Glutamatergic neuron (in vitro differentiated cells): ENCODE data around the gene PLEK2. TPM values are rescaled to one million over a fixed set of nuclear protein-coding genes. Genes with fewer than 3 reads are reported as not detected.
"Not testable (repeated sequence)": the region's sequence is repeated elsewhere in the genome, so short reads cannot be mapped to it uniquely, and the experiment has no call there.

Experiments used
- DNase-seq: peaks from one replicate; pipeline ENCODE4 v3.0.0; 2022
- H3K27ac Mint-ChIP-seq: one replicate; pipeline ENCODE4 v1.8.0; 2020; ENCODE audit warnings: mild to moderate bottlenecking, mixed read lengths, inconsistent platforms; ENCODE audit not compliant: unreplicated experiment
- H3K27me3 Mint-ChIP-seq: one replicate; pipeline ENCODE4 v1.8.0; 2020; ENCODE audit warnings: mild to moderate bottlenecking, moderate library complexity, mixed read lengths, inconsistent platforms; ENCODE audit not compliant: unreplicated experiment
- H3K36me3 Mint-ChIP-seq: one replicate; pipeline ENCODE4 v1.8.0; 2020; ENCODE audit warnings: mild to moderate bottlenecking, mixed read lengths, inconsistent platforms; ENCODE audit not compliant: unreplicated experiment
- H3K4me1 Mint-ChIP-seq: one replicate; pipeline ENCODE4 v1.8.0; 2020; ENCODE audit warnings: mild to moderate bottlenecking, low read depth, mixed read lengths, inconsistent platforms; ENCODE audit not compliant: unreplicated experiment
- H3K4me3 Mint-ChIP-seq: one replicate; pipeline ENCODE4 v1.8.0; 2020; ENCODE audit warnings: mild to moderate bottlenecking, mixed read lengths, inconsistent platforms; ENCODE audit not compliant: unreplicated experiment
- H3K9me3 Mint-ChIP-seq: one replicate; pipeline ENCODE4 v1.8.0; 2020; ENCODE audit warnings: mild to moderate bottlenecking, moderate library complexity, mixed read lengths, inconsistent platforms; ENCODE audit not compliant: unreplicated experiment
- total RNA-seq: library from RNA; stranded (reverse); fragmentation: NEBNext Ultra II Directional; extraction: Animal tissue kit (Norgen Biotek cat#: 25700); gene quantifications from one replicate; pipeline ENCODE4 v1.2.1, GENCODE V29; 2021; ENCODE audit not compliant: unreplicated experiment
- TF ChIP-seq, protein P1 (sequence below): fragments of 200-600 bp; sonication (generic); IDR thresholded peaks from one replicate; pipeline ENCODE4 v1.5.0; 2021; ENCODE audit not compliant: partially characterized antibody, unreplicated experiment

The PLEK2 gene
- total RNA-seq, 1 donor from 2014 or later, result not detected

DNA sequence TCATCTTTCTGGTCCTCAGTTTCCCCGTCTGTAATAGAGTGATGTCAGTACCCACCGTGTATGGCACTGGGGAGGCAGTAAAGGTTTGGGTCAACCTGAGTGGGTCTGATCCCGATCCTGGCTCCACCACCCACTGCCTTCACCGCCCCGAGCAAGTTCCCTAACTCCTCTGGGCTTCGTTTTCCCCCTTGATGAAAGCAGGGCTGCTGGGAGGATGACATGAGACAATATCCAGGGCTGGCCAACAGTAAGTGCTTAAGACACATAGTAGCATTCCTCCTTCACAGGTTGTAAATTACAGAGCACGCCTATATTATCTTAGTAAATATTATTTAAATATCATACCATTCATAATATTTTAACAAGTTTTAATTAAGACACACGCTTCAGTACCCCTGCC lies 595 bp downstream of the PLEK2 start:
- Mint-ChIP-seq H3K27me3 (peaks cover 11% of the 10 kb centered on the region), H3K36me3 (no peaks in the 10 kb centered on the region), H3K9me3 (peaks cover 3% of the 10 kb centered on the region), H3K4me3 (no peak overlapping the region), H3K27ac (no peak overlapping the region), H3K4me1 (no peaks in the 10 kb centered on the region)
- DNase-seq, result no peak
- TF ChIP-seq, protein P1, sequence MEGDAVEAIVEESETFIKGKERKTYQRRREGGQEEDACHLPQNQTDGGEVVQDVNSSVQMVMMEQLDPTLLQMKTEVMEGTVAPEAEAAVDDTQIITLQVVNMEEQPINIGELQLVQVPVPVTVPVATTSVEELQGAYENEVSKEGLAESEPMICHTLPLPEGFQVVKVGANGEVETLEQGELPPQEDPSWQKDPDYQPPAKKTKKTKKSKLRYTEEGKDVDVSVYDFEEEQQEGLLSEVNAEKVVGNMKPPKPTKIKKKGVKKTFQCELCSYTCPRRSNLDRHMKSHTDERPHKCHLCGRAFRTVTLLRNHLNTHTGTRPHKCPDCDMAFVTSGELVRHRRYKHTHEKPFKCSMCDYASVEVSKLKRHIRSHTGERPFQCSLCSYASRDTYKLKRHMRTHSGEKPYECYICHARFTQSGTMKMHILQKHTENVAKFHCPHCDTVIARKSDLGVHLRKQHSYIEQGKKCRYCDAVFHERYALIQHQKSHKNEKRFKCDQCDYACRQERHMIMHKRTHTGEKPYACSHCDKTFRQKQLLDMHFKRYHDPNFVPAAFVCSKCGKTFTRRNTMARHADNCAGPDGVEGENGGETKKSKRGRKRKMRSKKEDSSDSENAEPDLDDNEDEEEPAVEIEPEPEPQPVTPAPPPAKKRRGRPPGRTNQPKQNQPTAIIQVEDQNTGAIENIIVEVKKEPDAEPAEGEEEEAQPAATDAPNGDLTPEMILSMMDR, result no peak

DNA sequence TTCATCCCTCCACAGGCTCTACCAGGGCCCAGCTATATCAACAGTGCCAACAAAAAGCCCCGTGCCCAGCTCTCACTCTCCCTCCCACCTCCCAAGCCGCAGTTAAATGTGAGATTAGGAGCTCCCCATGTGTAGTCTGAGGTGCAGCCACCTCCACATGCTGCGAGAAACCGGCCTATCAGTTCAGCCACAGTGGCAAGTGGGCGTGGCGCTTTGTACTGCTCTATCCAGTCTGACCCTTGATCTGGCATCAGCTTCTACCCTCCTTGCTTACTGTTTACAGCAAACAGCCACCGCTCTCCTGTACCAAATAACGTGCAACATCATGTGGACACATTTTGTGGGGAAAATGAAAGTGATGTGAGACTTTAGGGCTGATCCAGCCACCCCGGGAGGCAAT lies 1.7 kb downstream of the PLEK2 start:
- TF ChIP-seq, protein P1, result no peak
- H3K27me3 Mint-ChIP-seq, result peaks cover 8% of the 10 kb centered on the region

GRCh38 chr14:67409461-67409860 lies 2.5 kb downstream of the PLEK2 start:
- Mint-ChIP-seq H3K4me3 (no peak overlapping the region), H3K27ac (no peak overlapping the region), H3K4me1 (no peaks in the 10 kb centered on the region), H3K27me3 (peaks cover 8% of the 10 kb centered on the region), H3K9me3 (no peaks in the 10 kb centered on the region), H3K36me3 (no peaks in the 10 kb centered on the region)
- TF ChIP-seq, protein P1, result no peak
- no peak for DNase-seq

More for the DNA sequence above, 1.7 kb downstream of the PLEK2 start:
- Mint-ChIP-seq H3K4me1 (no peaks in the 10 kb centered on the region), H3K9me3 (no peaks in the 10 kb centered on the region), H3K4me3 (no peak overlapping the region), H3K27ac (no peak overlapping the region), H3K36me3 (no peaks in the 10 kb centered on the region)
- DNase-seq, result no peak

DNA sequence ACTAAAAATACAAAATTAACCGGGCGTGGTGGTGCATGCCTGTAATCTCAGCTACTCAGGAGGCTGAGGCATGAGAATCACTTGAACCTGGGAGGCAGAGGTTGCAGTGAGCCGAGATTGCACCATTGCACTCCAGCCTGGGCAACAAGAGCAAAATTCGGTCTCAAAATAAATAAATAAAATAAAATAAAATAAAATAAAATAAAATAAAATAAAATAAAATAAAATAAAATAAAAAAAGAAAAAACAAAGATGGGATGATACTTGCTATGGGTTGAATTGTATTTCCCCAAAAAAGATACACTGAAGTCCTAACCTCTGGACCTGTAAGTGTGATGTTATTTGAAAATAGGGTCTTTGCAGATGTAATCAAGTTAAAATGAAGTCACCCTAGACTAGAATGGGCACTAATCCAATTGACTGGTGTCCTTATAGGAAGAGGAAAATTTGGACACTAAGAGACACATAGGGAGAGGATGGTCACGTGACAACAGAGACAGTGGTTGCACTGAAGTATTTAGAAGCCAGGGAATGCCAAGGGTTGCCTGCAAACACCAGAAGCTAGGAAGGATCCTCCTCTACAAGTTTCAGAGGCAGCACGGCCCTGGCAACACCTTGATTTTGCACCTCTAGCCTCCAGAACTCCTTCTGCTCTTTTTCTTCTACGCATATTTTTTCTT lies 3.7 kb downstream of the PLEK2 start:
- H3K27ac Mint-ChIP-seq, H3K27me3 Mint-ChIP-seq, H3K4me1 Mint-ChIP-seq, H3K9me3 Mint-ChIP-seq, H3K36me3 Mint-ChIP-seq, H3K4me3 Mint-ChIP-seq, DNase-seq: not testable (repeated sequence)

DNA sequence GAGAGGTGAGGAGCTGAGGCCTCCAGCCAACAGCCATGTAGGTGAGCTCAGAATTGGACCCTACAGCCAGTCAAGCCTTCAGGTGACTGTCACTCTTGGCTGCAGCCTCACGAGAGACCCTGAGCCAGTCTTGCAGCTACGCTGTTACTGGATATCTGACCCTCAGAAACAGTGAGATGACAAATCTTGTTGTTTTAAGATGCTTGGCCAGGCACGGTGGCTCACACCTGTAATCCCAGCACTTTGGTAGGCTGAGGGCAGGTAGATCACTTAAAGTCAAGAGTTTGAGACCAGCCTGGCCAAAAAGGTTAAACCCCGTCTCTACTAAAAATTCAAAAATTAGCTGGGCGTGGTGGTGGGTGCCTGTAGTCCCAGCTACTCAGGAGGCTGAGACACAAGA lies 6.2 kb downstream of the PLEK2 start:
- Mint-ChIP-seq H3K9me3 (no peaks in the 10 kb centered on the region), H3K36me3 (no peaks in the 10 kb centered on the region), H3K4me3 (no peak overlapping the region), H3K27me3 (peaks cover 2% of the 10 kb centered on the region), H3K27ac (no peak overlapping the region), H3K4me1 (no peaks in the 10 kb centered on the region)
- TF ChIP-seq, protein P1, result no peak
- DNase-seq, result no peak
